ENCODE measurements around the gene TUBGCP2.
A peak's percentile ranks its signal among the peaks of the same experiment; 100 is the strongest.

The TUBGCP2 gene

GRCh38 chr10:133336118-133336576, 27.5 kb upstream of the TUBGCP2 start:
- no peak for DNase-seq (ENCODE audit: low read depth)
- no peak for TF ChIP-seq CTCF (conservative IDR thresholded peaks at IDR 0.05; ENCODE audit: control insufficient read depth, insufficient read depth, low read depth, low read length)
- H3K4me3 ChIP-seq (ENCODE audit: control insufficient read depth, low read depth, low read length): no peak overlapping the region

GRCh38 chr10:133335246-133336117, 26.8 kb upstream of the TUBGCP2 start:
- DNase-seq (ENCODE audit: low read depth): peak; percentile 69
- TF ChIP-seq CTCF (conservative IDR thresholded peaks at IDR 0.05; ENCODE audit: control insufficient read depth, insufficient read depth, low read depth, low read length): no peak
- H3K4me3 ChIP-seq (ENCODE audit: control insufficient read depth, low read depth, low read length): peak overlapping the region; percentile 24

GRCh38 chr10:133334503-133335245, 26.0 kb upstream of the TUBGCP2 start:
- peak overlapping the region; percentile 24 for H3K4me3 ChIP-seq (ENCODE audit: control insufficient read depth, low read depth, low read length)
- DNase-seq (ENCODE audit: low read depth): no peak
- no peak for TF ChIP-seq CTCF (conservative IDR thresholded peaks at IDR 0.05; ENCODE audit: control insufficient read depth, insufficient read depth, low read depth, low read length)

- DNase-seq (ENCODE audit: low read depth): no peak
- no peak overlapping the region for H3K4me3 ChIP-seq (ENCODE audit: control insufficient read depth, low read depth, low read length)
- TF ChIP-seq CTCF (conservative IDR thresholded peaks at IDR 0.05; ENCODE audit: control insufficient read depth, insufficient read depth, low read depth, low read length): no peak
Observed at GRCh38 chr10:133332936-133333699, 24.4 kb upstream of the TUBGCP2 start.

GRCh38 chr10:133329491-133330202, 21.0 kb upstream of the TUBGCP2 start:
- peak; percentile 73 for TF ChIP-seq CTCF (conservative IDR thresholded peaks at IDR 0.05; ENCODE audit: control insufficient read depth, insufficient read depth, low read depth, low read length)
- H3K4me3 ChIP-seq (ENCODE audit: control insufficient read depth, low read depth, low read length): peak overlapping the region; percentile 10
- DNase-seq (ENCODE audit: low read depth): peak; percentile 78

Data from fibroblast of mammary gland (primary cell).